ENCODE data around the gene SNX5.

SNX5 gene

GRCh38 chr20:17928633-17929311 is 39.8 kb downstream of the SNX5 start:
- peak overlapping the region; percentile 70 for H3K27ac ChIP-seq
- no peak for TF ChIP-seq CTCF (conservative IDR thresholded peaks at IDR 0.05)

GRCh38 chr20:17928211-17928611 is 40.4 kb downstream of the SNX5 start:
- H3K27ac ChIP-seq: peak overlapping the region; percentile 70
- TF ChIP-seq CTCF (conservative IDR thresholded peaks at IDR 0.05): no peak

- H3K27ac ChIP-seq: no peak overlapping the region
- no peak for TF ChIP-seq CTCF (conservative IDR thresholded peaks at IDR 0.05)
Measured at GRCh38 chr20:17925940-17926300, 42.7 kb downstream of the SNX5 start.

- no peak for TF ChIP-seq CTCF (conservative IDR thresholded peaks at IDR 0.05)
- no peak overlapping the region for H3K27ac ChIP-seq
Measured at GRCh38 chr20:17925141-17925939, 43.3 kb downstream of the SNX5 start.

GRCh38 chr20:17921774-17922173 is 46.8 kb downstream of the SNX5 start:
- no peak for TF ChIP-seq CTCF (conservative IDR thresholded peaks at IDR 0.05)
- H3K27ac ChIP-seq: no peak overlapping the region

- no peak overlapping the region for H3K27ac ChIP-seq
- no peak for TF ChIP-seq CTCF (conservative IDR thresholded peaks at IDR 0.05)
Measured at GRCh38 chr20:17919149-17919548, 49.4 kb downstream of the SNX5 start.

GRCh38 chr20:17917832-17918618 is 50.6 kb downstream of the SNX5 start:
- no peak for TF ChIP-seq CTCF (conservative IDR thresholded peaks at IDR 0.05)
- no peak overlapping the region for H3K27ac ChIP-seq
